PFSK-1 (cell line): ENCODE results near the gene SF1.

Experiments
- FOXP2 ChIP-seq: optimal IDR thresholded peaks from 2 replicates; pipeline ENCODE3; 2011; ENCODE audit warnings: borderline replicate concordance, control low read depth, inconsistent platforms; ENCODE audit not compliant: insufficient read depth; ENCODE audit errors: extremely low read length, extremely low read depth
- POLR2AphosphoS5 ChIP-seq: IDR thresholded peaks from 2 replicates; pipeline ENCODE4 v1.6.1; 2012; ENCODE audit warnings: low read depth, mild to moderate bottlenecking, control low read depth, low read length, moderate library complexity
- REST ChIP-seq, 2 experiments: IDR thresholded peaks; 2 replicates each; pipeline versions ENCODE4 v1.6.1 to v1.8.0; 2011 to 2012; ENCODE audit warnings: low read depth in 2 of 2, low read length in 2 of 2, control low read depth in 1 of 2, inconsistent platforms in 1 of 2, mild to moderate bottlenecking in 1 of 2, moderate library complexity in 1 of 2; ENCODE audit not compliant: insufficient read depth in 1 of 2
- SIN3A ChIP-seq: IDR thresholded peaks from 2 replicates; pipeline ENCODE4 v1.6.1; 2012; ENCODE audit warnings: mild to moderate bottlenecking, low read length, moderate library complexity, borderline replicate concordance; ENCODE audit not compliant: insufficient read depth
- TAF1 ChIP-seq: IDR thresholded peaks from 2 replicates; pipeline ENCODE4 v1.6.1; 2012; ENCODE audit warnings: low read length, control low read depth, borderline replicate concordance; ENCODE audit not compliant: insufficient read depth

The SF1 gene

GRCh38 chr11:64790205-64791095 lies 12.1 kb upstream of the SF1 start:
- no peak for TF ChIP-seq SIN3A
- no peak for TF ChIP-seq FOXP2
- no peak for TF ChIP-seq TAF1
- no peak for TF ChIP-seq POLR2AphosphoS5
- no peak for TF ChIP-seq REST (IDR thresholded peaks at IDR 0.05; ENCODE audit: insufficient read depth in 1 of 2, low read depth in 2 of 2, low read length in 2 of 2)

- TF ChIP-seq FOXP2 (no peak), REST (IDR thresholded peaks at IDR 0.05; ENCODE audit: insufficient read depth in 1 of 2, low read depth in 2 of 2, low read length in 2 of 2) (no peak), POLR2AphosphoS5 (no peak), SIN3A (no peak)
Observed at GRCh38 chr11:64789331-64790204, 11.2 kb upstream of the SF1 start.

- TF ChIP-seq TAF1 (no peak), POLR2AphosphoS5 (no peak), REST (IDR thresholded peaks at IDR 0.05; ENCODE audit: insufficient read depth in 1 of 2, low read depth in 2 of 2, low read length in 2 of 2) (no peak), SIN3A (no peak), FOXP2 (no peak)
Observed at GRCh38 chr11:64788321-64789215, 10.2 kb upstream of the SF1 start.

- TF ChIP-seq TAF1 (no peak), FOXP2 (no peak), SIN3A (no peak), REST (IDR thresholded peaks at IDR 0.05; ENCODE audit: insufficient read depth in 1 of 2, low read depth in 2 of 2, low read length in 2 of 2) (no peak), POLR2AphosphoS5 (no peak)
Observed at GRCh38 chr11:64787526-64788320, 9.4 kb upstream of the SF1 start.
